T-helper 1 cell treated with Interleukin-12 subunit alpha and Interleukin-12 subunit beta and Interleukin-4 antibody, amounts not matched to agents 30 μg/mL and 1 μg/mL, for 36 hours (primary cell): ENCODE measurements around the gene B9D1.

Experiments
- H3K27ac Mint-ChIP-seq: one replicate; pipeline ENCODE4 v1.8.0; 2021; ENCODE audit warnings: mild to moderate bottlenecking, mixed read lengths
- H3K27me3 Mint-ChIP-seq: one replicate; pipeline ENCODE4 v1.8.0; 2021; ENCODE audit warnings: low read depth, mixed read lengths
- H3K36me3 Mint-ChIP-seq: one replicate; pipeline ENCODE4 v1.8.0; 2021; ENCODE audit warnings: low read depth, mixed read lengths
- H3K4me1 Mint-ChIP-seq: one replicate; pipeline ENCODE4 v1.8.0; 2021; ENCODE audit warnings: low read depth, mixed read lengths
- H3K4me3 Mint-ChIP-seq: one replicate; pipeline ENCODE4 v1.8.0; 2021; ENCODE audit warnings: mild to moderate bottlenecking, moderate library complexity, mixed read lengths
- H3K9me3 Mint-ChIP-seq: one replicate; pipeline ENCODE4 v1.8.0; 2021; ENCODE audit warnings: mixed read lengths

Gene B9D1

DNA sequence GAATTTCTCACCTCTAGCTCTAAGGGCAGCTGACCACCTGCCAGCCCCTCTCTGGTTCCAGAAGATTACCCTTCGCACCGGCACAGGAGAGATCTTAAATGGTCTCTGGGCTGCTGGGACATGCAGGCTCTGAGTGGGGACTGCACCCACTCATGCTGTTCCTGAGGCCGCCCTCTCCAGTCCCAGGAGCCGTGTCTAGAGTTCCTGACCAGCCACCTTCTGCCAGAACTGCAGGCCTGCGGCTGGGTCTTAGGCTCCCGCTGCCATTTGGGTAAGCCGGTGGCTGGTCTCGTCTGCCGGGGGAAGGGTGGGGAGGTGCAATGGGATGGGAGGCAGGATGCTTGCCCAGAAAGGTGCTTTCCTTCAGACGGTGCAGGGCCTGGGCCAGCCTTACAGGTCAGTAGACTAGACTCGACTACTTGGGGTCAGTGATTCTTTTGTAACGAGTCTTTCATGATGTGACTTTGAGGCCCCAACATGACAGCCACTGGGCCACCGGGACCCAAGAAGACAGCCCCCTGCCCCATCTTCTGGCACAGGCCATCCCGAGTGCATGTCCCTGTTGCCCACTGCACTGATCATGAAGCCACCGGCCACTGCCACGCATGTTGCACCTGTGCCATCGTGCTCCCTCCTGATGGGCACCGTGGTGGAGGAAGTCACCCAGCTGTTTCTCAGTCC lies 26.4 kb downstream of the B9D1 start:
- peaks cover 3% of the 10 kb centered on the region for H3K4me1 Mint-ChIP-seq

DNA sequence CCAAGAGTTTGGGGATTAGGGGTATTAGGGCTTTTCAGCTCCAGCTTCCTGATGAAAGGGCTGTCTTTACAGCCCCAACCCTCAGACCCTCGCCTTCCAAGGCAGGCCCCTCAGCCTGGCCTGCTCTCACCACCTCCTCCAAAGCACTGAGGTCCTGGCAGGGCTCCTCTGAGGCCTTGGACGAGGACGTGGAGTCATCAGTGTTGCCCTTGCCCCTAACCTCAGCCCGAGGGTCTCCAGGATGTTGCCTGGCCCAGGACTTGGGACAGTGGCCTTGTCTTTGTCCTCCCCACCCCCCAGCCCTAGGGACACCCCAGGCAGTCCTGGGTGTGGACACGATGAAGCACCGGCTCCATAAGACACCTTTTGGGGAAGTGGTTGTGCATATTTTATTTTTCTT lies 28.2 kb downstream of the B9D1 start:
- H3K4me3 Mint-ChIP-seq, result no peak overlapping the region
- peaks cover 3% of the 10 kb centered on the region for H3K27me3 Mint-ChIP-seq
- H3K36me3 Mint-ChIP-seq, result no peaks in the 10 kb centered on the region
- H3K9me3 Mint-ChIP-seq, result no peaks in the 10 kb centered on the region
- peaks cover 3% of the 10 kb centered on the region for H3K4me1 Mint-ChIP-seq
- no peak overlapping the region for H3K27ac Mint-ChIP-seq

More for the DNA sequence above, 26.4 kb downstream of the B9D1 start:
- H3K9me3 Mint-ChIP-seq, result no peaks in the 10 kb centered on the region
- H3K4me3 Mint-ChIP-seq, result no peak overlapping the region
- H3K27ac Mint-ChIP-seq, result no peak overlapping the region
- peaks cover 6% of the 10 kb centered on the region for H3K27me3 Mint-ChIP-seq
- no peaks in the 10 kb centered on the region for H3K36me3 Mint-ChIP-seq

DNA sequence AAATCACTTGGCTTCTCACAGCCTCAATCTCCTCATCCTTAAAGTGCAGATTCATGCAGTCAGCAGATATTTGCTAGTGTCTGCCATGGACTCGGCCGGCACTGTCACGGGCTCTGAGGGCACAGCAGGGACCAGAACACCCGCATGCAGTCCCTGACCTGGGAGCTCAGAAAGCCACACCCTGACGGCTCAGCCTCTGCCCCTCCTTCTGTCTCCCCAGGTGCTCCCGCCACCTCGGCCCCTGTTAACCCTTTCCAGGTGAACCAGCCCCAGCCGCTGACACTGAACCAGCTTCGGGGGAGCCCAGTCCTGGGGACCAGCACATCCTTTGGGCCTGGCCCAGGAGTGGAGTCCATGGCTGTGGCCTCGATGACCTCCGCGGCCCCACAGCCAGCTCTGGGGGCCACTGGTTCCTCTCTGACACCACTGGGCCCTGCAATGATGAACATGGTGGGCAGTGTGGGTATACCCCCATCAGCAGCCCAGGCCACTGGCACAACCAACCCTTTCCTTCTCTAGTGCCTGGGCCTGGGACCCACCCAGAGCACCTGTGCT lies 28.7 kb downstream of the B9D1 start:
- Mint-ChIP-seq H3K27me3 (no peaks in the 10 kb centered on the region), H3K9me3 (no peaks in the 10 kb centered on the region), H3K4me1 (peaks cover 3% of the 10 kb centered on the region), H3K36me3 (no peaks in the 10 kb centered on the region), H3K4me3 (no peak overlapping the region), H3K27ac (no peak overlapping the region)

DNA sequence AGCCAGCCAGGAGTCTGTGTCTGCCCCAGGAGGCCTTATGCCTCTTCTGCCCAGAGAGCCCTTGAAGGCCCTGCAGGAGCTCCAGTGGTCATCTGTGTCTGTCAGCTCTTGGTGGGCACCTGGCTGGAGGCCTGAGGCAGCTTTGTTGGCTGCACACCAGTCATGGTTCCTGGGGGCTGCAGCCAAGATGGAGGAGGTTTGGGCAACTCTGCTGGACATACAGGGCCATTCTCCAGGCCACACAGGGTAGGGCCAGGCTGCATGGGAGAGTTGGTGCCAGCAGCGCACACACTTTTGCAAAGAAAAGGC lies 29.4 kb downstream of the B9D1 start:
- H3K4me1 Mint-ChIP-seq, result peaks cover 3% of the 10 kb centered on the region
- no peaks in the 10 kb centered on the region for H3K27me3 Mint-ChIP-seq
- H3K4me3 Mint-ChIP-seq, result no peak overlapping the region
- H3K9me3 Mint-ChIP-seq, result no peaks in the 10 kb centered on the region
- no peak overlapping the region for H3K27ac Mint-ChIP-seq
- H3K36me3 Mint-ChIP-seq, result no peaks in the 10 kb centered on the region

DNA sequence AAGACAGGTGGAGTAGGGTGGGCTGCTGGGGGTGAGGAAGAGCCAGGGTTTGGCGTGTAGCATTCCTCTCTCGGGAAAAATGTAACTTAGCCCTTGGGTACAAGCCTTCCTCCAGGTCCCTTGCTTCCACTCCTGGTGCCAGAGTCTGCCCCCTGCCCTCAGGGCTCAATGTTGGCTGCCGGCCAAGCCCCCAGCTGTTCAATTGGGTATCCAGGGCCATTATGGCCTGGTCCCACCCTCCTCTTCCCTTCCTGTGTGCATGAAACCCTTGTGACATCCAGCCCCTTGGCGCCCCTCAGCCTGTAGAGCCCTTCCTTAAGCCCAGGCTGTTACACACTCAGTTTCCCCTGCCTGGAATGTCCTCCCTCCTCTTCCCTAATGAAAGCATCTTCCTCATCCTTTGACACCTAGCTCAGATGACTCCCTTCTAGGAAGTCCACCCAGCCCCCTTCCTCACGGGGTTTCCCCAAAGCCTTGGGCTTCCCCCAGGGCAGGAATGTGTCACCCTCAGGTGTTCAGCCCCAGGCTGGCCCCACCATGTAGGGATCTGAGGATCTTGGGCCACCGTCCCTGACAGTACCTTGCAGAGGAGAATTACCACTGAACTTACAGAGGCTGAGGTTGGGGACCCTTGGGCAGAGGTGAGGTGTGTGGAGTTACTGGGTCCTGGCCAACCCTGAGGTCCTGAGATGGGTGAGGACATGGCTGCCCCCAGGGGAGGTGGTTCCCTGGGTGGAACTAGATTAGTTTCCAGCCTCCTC lies 30.0 kb downstream of the B9D1 start:
- H3K36me3 Mint-ChIP-seq, result no peaks in the 10 kb centered on the region
- no peak overlapping the region for H3K4me3 Mint-ChIP-seq
- H3K9me3 Mint-ChIP-seq, result no peaks in the 10 kb centered on the region
- no peaks in the 10 kb centered on the region for H3K27me3 Mint-ChIP-seq
- peaks cover 3% of the 10 kb centered on the region for H3K4me1 Mint-ChIP-seq
- peak overlapping the region; percentile 34 for H3K27ac Mint-ChIP-seq

DNA sequence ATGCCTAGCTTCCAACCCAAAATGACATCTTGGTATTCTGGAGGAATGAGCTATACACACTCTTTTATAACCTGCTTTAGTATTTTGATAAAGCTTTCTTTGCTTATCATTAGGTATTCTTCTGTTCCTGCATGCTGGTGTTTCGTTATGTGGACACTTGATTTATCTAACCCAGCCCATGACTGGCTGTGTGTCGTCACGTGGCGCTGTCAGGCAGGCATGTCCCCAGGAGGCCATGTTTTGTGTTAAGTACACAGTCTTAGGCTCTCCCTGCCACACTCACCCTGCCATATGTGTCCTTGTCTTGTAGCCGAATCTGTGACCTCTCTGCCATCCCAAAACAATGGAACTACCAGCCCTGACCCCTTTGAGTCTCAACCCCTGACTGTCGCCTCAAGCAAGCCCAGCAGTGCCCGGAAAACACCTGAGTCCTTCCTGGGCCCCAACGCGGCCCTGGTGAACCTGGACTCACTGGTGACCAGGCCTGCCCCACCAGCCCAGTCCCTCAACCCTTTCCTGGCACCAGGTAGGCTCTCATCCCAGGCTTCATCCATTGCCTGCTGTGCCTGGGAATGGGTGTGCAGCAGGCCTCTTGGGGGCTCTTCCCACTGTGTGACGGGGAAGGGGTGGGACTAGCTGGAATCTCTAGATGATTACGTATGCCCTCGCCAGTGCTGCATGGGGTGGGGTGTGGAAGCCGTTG lies 30.8 kb downstream of the B9D1 start:
- Mint-ChIP-seq H3K27me3 (no peaks in the 10 kb centered on the region), H3K9me3 (no peaks in the 10 kb centered on the region), H3K4me1 (peaks cover 3% of the 10 kb centered on the region), H3K4me3 (no peak overlapping the region), H3K27ac (no peak overlapping the region), H3K36me3 (no peaks in the 10 kb centered on the region)

DNA sequence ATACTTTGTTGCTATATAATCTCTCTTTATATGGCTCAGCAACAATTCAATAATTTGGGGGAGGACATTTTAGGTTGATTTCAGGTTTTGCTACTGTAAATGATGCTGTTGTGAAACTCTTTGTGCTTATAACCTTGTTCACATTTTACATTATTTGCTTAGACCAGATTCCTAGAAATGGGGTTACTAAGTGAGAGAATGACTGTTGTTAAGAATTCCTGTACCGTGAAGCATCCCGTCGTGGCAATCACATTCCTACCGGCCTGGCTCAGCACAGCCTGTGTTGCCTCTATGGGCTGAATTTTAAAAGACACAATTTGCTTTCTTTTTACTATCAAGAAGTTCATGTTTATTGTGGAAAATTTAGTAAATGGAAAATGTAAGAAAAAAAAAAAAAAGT lies 31.4 kb downstream of the B9D1 start:
- Mint-ChIP-seq H3K36me3 (no peaks in the 10 kb centered on the region), H3K4me3 (no peak overlapping the region), H3K4me1 (peaks cover 3% of the 10 kb centered on the region), H3K27me3 (no peaks in the 10 kb centered on the region), H3K9me3 (no peaks in the 10 kb centered on the region), H3K27ac (no peak overlapping the region)

DNA sequence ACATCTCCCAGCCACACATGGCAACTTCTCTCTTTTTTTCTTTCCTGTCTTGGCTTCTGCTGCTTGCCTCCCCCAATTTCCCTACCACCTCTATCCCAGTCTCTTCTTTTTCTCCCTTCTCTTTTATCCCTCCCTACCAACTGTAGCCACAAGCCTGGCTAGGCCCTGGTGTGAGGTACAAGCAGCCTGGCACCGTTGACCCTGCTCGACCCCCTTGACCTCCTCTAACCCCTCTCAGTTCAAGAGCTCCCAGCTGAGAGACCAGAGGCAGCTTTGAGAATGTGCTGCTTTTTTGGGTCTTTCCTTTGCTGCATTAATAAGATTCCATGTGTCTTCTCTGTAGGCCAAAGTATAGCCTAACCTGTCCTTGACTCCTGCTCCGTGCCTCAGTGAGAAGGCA lies 32.3 kb downstream of the B9D1 start:
- no peak overlapping the region for H3K27ac Mint-ChIP-seq
- H3K9me3 Mint-ChIP-seq, result peaks cover 7% of the 10 kb centered on the region
- no peak overlapping the region for H3K4me3 Mint-ChIP-seq
- no peaks in the 10 kb centered on the region for H3K36me3 Mint-ChIP-seq
- no peaks in the 10 kb centered on the region for H3K27me3 Mint-ChIP-seq
- H3K4me1 Mint-ChIP-seq, result peaks cover 3% of the 10 kb centered on the region

DNA sequence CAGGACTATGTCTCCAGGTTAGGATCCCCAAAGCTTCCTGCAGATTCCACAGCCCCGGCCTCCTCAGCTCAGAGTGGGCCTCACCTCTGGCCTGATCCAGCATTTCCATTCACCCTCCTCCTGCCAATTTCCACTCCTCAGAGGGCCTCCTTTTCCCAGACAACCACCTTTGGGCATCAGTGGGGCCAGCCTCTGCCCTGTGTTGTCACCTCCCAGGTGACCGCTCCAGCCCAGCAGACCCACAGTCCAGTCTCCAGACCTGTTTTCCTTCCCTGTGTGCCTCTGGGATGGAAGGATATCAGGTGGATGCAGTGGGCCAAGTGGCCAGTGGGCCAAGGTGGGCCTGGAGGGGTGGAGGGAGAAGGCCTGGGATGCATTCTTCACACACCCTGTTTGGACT lies 32.7 kb downstream of the B9D1 start:
- H3K36me3 Mint-ChIP-seq, result no peaks in the 10 kb centered on the region
- no peak overlapping the region for H3K27ac Mint-ChIP-seq
- H3K9me3 Mint-ChIP-seq, result peaks cover 11% of the 10 kb centered on the region
- H3K27me3 Mint-ChIP-seq, result no peaks in the 10 kb centered on the region
- H3K4me1 Mint-ChIP-seq, result peaks cover 3% of the 10 kb centered on the region
- H3K4me3 Mint-ChIP-seq, result no peak overlapping the region

DNA sequence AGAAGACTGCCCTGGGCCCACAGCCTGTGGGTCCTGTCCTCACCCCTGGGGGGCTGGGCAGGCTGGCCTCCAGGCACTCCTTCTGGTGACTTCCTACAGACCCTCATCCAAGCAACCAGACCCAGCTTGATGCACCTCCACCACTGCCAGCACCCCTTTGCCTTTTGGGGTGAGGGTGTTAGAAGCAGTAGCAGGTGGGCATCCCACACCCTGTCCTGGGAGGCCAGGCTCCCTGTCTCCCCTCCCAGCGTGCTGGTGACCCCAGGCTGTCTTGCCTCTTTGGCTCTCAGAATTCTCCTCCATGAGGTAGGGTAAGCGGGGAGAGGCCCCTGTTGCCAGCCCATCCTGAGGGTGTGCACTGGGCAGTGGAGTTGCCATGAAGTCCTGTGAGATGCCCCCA lies 33.4 kb downstream of the B9D1 start:
- Mint-ChIP-seq H3K4me1 (peaks cover 3% of the 10 kb centered on the region), H3K27ac (no peak overlapping the region), H3K27me3 (no peaks in the 10 kb centered on the region), H3K36me3 (no peaks in the 10 kb centered on the region), H3K4me3 (no peak overlapping the region), H3K9me3 (peaks cover 11% of the 10 kb centered on the region)

DNA sequence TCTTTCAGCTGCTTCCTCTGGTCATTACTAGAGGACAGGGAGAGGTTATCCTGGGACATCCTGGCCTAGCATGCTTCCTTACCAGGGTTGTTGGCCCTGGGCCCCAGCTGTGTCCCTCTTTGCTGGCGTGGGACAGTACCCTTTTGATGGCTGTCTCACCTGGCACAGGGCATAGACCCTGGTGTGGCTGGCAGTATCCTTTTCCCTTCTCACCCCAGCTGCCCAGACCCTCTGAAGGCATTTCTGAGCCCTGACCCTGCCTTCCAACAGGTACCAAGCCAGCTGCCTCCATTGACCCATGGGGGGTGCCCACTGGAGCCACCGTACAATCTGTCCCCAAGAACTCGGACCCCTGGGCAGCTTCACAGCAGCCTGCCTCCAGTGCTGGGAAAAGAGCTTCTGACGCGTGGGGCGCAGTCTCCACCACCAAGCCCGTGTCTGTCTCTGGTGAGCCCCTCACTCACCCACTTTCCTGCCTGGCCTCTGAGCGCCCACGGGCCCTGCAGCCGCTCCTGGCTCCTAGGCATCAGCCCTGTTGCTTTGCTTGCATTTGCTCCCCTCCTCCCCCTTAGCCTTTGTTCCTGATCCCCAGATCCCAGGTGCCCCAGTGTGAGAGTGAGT lies 34.0 kb downstream of the B9D1 start:
- Mint-ChIP-seq H3K9me3 (peaks cover 11% of the 10 kb centered on the region), H3K4me1 (peaks cover 3% of the 10 kb centered on the region), H3K4me3 (no peak overlapping the region)

DNA sequence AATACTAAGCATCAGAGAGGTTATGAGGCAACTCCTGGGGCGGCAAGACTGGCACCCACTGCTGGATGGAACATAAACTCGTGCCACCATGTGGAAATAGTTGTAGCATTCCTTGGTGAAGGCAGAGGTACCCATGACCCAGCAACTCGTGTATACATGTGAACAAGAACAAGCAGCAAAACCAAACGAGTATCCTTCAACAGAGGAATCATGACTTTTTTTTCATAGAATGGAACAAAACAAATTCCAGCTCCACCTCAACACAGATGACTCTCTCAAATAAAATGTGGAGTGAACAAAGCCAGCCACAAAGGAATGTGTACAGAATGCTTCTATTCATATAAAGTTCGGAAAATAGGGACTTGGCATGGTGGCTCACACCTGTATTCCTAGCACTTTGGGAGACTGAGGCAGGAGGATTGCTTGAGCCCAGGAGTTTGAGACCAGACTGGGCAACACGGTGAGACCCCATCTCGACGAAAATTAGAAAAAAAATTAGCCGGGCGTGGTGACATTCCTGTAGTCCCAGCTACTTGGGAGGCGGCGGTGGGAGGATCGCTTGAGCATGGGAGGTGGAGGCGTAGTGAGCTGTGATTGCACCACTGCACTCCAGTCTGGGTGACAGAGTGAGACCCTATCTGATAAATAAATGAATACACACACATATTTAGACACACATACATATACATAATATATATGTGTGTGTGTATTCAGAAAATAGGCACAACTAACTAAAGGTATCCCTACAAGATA lies 35.3 kb downstream of the B9D1 start:
- no peak overlapping the region for H3K4me3 Mint-ChIP-seq
- H3K27ac Mint-ChIP-seq, result no peak overlapping the region
- peaks cover 11% of the 10 kb centered on the region for H3K9me3 Mint-ChIP-seq
- no peaks in the 10 kb centered on the region for H3K4me1 Mint-ChIP-seq
- H3K27me3 Mint-ChIP-seq, result peaks cover 8% of the 10 kb centered on the region
- no peaks in the 10 kb centered on the region for H3K36me3 Mint-ChIP-seq

More for the DNA sequence above, 34.0 kb downstream of the B9D1 start:
- Mint-ChIP-seq H3K36me3 (no peaks in the 10 kb centered on the region), H3K27me3 (no peaks in the 10 kb centered on the region), H3K27ac (no peak overlapping the region)

DNA sequence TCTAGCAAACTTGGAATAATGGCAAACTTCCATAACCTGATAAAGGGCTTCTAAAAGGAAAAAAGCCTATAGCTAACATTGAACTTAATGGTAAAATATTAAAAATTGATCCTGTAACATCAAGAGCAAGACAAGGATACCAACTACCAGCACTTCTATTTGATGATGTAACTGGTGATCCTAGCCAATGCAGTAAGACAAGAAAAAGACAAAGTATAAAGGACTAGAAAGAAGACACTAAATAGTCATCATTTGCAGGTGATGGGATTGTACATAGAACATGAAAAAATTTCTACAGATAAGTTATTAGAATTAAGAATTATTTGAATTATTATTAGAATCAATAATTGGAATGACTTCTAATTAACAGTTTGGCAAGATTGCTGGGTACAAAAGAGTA lies 37.0 kb downstream of the B9D1 start:
- H3K27ac Mint-ChIP-seq, result no peak overlapping the region

DNA sequence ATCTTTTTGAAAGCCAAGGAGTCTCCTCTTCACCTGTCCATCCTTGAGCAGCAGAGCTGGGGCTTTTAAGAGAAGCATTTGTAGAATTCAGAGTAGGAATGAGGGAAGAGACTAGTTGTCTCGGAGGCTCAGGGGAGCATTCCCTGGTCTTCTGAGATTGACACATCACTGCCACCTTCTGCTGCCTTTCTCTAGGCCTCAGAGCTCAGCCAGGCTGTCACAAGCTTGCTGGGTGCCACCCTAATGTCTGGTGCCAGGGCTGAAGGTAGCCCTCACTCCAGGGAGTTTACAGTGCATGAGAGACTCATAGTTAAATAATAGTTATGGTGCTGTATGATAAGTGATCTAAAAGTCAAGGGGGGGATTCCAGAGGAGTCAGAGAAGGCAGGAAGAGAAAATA lies 39.7 kb downstream of the B9D1 start:
- Mint-ChIP-seq H3K27me3 (peaks cover 8% of the 10 kb centered on the region), H3K36me3 (no peaks in the 10 kb centered on the region), H3K27ac (no peak overlapping the region), H3K4me3 (no peak overlapping the region), H3K9me3 (peaks cover 11% of the 10 kb centered on the region), H3K4me1 (no peaks in the 10 kb centered on the region)

More for the DNA sequence above, 37.0 kb downstream of the B9D1 start:
- Mint-ChIP-seq H3K4me1 (no peaks in the 10 kb centered on the region), H3K9me3 (peaks cover 11% of the 10 kb centered on the region), H3K36me3 (no peaks in the 10 kb centered on the region), H3K27me3 (peaks cover 8% of the 10 kb centered on the region), H3K4me3 (no peak overlapping the region)
